Measurements from ENCODE around the gene MPRIP.
"Not testable (repeated sequence)": the region's sequence is repeated elsewhere in the genome, so short reads cannot be mapped to it uniquely, and the experiment has no call there.

The MPRIP gene

GRCh38 chr17:17002731-17003715 is 39.2 kb upstream of the MPRIP start:
- H3K36me3 ChIP-seq (ENCODE audit: control insufficient read depth in 1 of 2, insufficient read depth in 2 of 2, low read length in 2 of 2); H3K79me2 ChIP-seq (ENCODE audit: control insufficient read depth, insufficient read depth, low read length, poor library complexity); H3K27me3 ChIP-seq (ENCODE audit: insufficient read depth, low read length); H2BK120ac ChIP-seq (ENCODE audit: insufficient read depth, low read length, poor library complexity); H4K91ac ChIP-seq (ENCODE audit: low read depth, low read length); H3K23ac ChIP-seq (ENCODE audit: low read length); H2BK5ac ChIP-seq (ENCODE audit: low read depth, low read length, poor library complexity); H3K9me3 ChIP-seq (ENCODE audit: insufficient read depth, low read depth, low read length); H3K4me1 ChIP-seq (ENCODE audit: control insufficient read depth in 1 of 2, insufficient read depth in 2 of 2, low read length in 2 of 2); H3K4me3 ChIP-seq (ENCODE audit: low read depth, low read length); DNase-seq; H3K18ac ChIP-seq (ENCODE audit: low read length); H3K9ac ChIP-seq (ENCODE audit: low read length); H4K12ac ChIP-seq (ENCODE audit: low read depth, low read length); H3K14ac ChIP-seq (ENCODE audit: low read length); H3K27ac ChIP-seq (ENCODE audit: low read depth, low read length); H2AFZ ChIP-seq (ENCODE audit: insufficient read depth, low read length, poor library complexity); H2BK12ac ChIP-seq (ENCODE audit: low read length); H3K79me1 ChIP-seq (ENCODE audit: low read length); H3K4me2 ChIP-seq (ENCODE audit: low read length); H4K8ac ChIP-seq (ENCODE audit: low read depth, low read length); H2AK5ac ChIP-seq (ENCODE audit: low read length); H3K4ac ChIP-seq (ENCODE audit: low read depth, low read length): not testable (repeated sequence)
- WGBS (ENCODE audit: extremely low coverage, insufficient coverage, insufficient read length) = no CpG with 5 or more reads among the region's 20 CpGs

DNA sequence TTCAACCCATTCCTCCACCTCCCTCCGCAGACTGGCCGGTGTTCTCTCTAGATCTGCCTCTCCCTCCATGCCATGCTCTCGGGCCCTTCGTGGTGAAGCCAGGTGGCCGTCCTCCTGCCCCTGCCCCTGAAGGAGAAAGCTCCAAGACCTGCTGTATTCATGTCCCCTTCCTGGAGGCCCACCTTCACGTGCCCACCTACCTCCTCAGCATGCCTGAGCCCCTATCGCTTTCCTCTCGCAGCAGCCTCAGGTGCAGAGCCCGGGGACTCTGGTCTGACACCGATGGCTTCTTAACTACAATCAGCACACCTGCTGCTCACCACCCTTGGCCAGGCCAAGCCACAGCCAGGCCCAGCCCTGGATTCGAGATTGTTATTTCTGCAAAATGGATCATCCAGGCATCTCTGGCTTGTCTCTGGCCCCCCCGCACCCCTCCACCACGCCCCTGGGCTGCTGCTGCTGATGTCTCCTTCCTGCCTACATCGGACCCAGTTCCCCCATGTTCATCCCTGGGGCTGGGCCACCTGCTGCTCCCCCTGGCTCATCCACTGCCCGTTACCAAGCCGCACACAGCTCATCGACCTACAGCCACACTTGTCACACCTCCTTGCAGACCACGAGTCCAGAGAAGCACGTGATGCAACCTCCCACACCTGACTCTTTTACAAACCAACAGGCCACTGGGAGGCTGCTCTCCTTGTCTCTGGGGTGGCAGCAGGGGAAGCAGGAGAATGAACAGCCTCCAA is 37.8 kb upstream of the MPRIP start:
- H3K14ac ChIP-seq (ENCODE audit: low read length) = no peak overlapping the region
- whole genome bisulfite sequencing (ENCODE audit: extremely low coverage, insufficient coverage, insufficient read length) = no CpG with 5 or more reads among the region's 19 CpGs
- no peak overlapping the region for H2AFZ ChIP-seq (ENCODE audit: insufficient read depth, low read length, poor library complexity)
- H3K18ac ChIP-seq (ENCODE audit: low read length) = no peak overlapping the region
- H4K8ac ChIP-seq (ENCODE audit: low read depth, low read length) = no peak overlapping the region
- H3K27ac ChIP-seq (ENCODE audit: low read depth, low read length) = no peak overlapping the region
- H3K4ac ChIP-seq (ENCODE audit: low read depth, low read length) = no peak overlapping the region
- H3K4me2 ChIP-seq (ENCODE audit: low read length) = no peak overlapping the region
- H3K36me3 ChIP-seq (ENCODE audit: control insufficient read depth in 1 of 2, insufficient read depth in 2 of 2, low read length in 2 of 2) = no peaks in the 10 kb centered on the region
- no peaks in the 10 kb centered on the region for H3K9me3 ChIP-seq (ENCODE audit: insufficient read depth, low read depth, low read length)
- H2BK12ac ChIP-seq (ENCODE audit: low read length) = no peak overlapping the region
- H3K79me1 ChIP-seq (ENCODE audit: low read length) = peaks cover 3% of the 10 kb centered on the region
- peaks cover 4 to 9% of the 10 kb centered on the region in 2 experiments for H3K4me1 ChIP-seq (ENCODE audit: control insufficient read depth in 1 of 2, insufficient read depth in 2 of 2, low read length in 2 of 2)
- no peak for DNase-seq
- H2AK5ac ChIP-seq (ENCODE audit: low read length) = no peak overlapping the region
- no peak overlapping the region for H3K9ac ChIP-seq (ENCODE audit: low read length)
- no peak overlapping the region for H4K12ac ChIP-seq (ENCODE audit: low read depth, low read length)
- no peak overlapping the region for H3K23ac ChIP-seq (ENCODE audit: low read length)
- no peaks in the 10 kb centered on the region for H3K27me3 ChIP-seq (ENCODE audit: insufficient read depth, low read length)
- H3K79me2 ChIP-seq (ENCODE audit: control insufficient read depth, insufficient read depth, low read length, poor library complexity) = no peaks in the 10 kb centered on the region
- H2BK5ac ChIP-seq (ENCODE audit: low read depth, low read length, poor library complexity) = no peak overlapping the region
- no peak overlapping the region for H2BK120ac ChIP-seq (ENCODE audit: insufficient read depth, low read length, poor library complexity)
- H3K4me3 ChIP-seq (ENCODE audit: low read depth, low read length) = no peak overlapping the region
- H4K91ac ChIP-seq (ENCODE audit: low read depth, low read length) = no peak overlapping the region

- H3K9me3 ChIP-seq (ENCODE audit: insufficient read depth, low read depth, low read length); H3K36me3 ChIP-seq (ENCODE audit: control insufficient read depth in 1 of 2, insufficient read depth in 2 of 2, low read length in 2 of 2); H4K12ac ChIP-seq (ENCODE audit: low read depth, low read length); H3K4me3 ChIP-seq (ENCODE audit: low read depth, low read length); H4K91ac ChIP-seq (ENCODE audit: low read depth, low read length); H3K79me2 ChIP-seq (ENCODE audit: control insufficient read depth, insufficient read depth, low read length, poor library complexity); H4K8ac ChIP-seq (ENCODE audit: low read depth, low read length); H2AK5ac ChIP-seq (ENCODE audit: low read length); H3K4me1 ChIP-seq (ENCODE audit: control insufficient read depth in 1 of 2, insufficient read depth in 2 of 2, low read length in 2 of 2); H3K23ac ChIP-seq (ENCODE audit: low read length); H3K27ac ChIP-seq (ENCODE audit: low read depth, low read length); H3K18ac ChIP-seq (ENCODE audit: low read length); H3K27me3 ChIP-seq (ENCODE audit: insufficient read depth, low read length); H3K9ac ChIP-seq (ENCODE audit: low read length); H2BK120ac ChIP-seq (ENCODE audit: insufficient read depth, low read length, poor library complexity); H3K4me2 ChIP-seq (ENCODE audit: low read length); H3K4ac ChIP-seq (ENCODE audit: low read depth, low read length); DNase-seq; H3K79me1 ChIP-seq (ENCODE audit: low read length); H3K14ac ChIP-seq (ENCODE audit: low read length); H2BK12ac ChIP-seq (ENCODE audit: low read length); H2AFZ ChIP-seq (ENCODE audit: insufficient read depth, low read length, poor library complexity); H2BK5ac ChIP-seq (ENCODE audit: low read depth, low read length, poor library complexity): not testable (repeated sequence)
- no CpG with 5 or more reads among the region's 14 CpGs for WGBS (ENCODE audit: extremely low coverage, insufficient coverage, insufficient read length)
These were observed 37.2 kb upstream of the MPRIP start for GRCh38 chr17:17004997-17005614.

DNA sequence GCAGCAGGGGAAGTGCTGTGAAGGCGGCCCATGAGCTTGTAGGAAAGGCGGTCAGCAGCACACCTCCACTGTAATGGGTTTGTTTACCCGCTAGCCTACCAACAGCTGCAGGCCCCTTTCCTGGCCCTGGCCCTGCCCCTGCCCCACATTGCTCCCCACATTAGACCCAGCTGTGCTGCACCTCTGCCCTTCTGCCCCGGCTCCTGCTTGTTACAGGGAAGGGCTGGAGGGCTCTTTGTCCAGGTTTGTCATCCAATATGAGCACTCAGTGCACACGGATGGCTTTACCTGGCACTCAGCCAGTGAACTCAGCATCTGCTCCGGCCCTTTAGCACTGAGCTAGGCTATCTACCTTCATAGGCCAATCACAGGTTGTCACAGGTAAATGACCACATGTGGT is 34.4 kb upstream of the MPRIP start:
- not testable (repeated sequence) for H3K4me1 ChIP-seq (ENCODE audit: control insufficient read depth in 1 of 2, insufficient read depth in 2 of 2, low read length in 2 of 2); H3K27me3 ChIP-seq (ENCODE audit: insufficient read depth, low read length); H2BK120ac ChIP-seq (ENCODE audit: insufficient read depth, low read length, poor library complexity); H3K9ac ChIP-seq (ENCODE audit: low read length); H3K14ac ChIP-seq (ENCODE audit: low read length); H3K9me3 ChIP-seq (ENCODE audit: insufficient read depth, low read depth, low read length); H3K79me1 ChIP-seq (ENCODE audit: low read length); H4K8ac ChIP-seq (ENCODE audit: low read depth, low read length); H3K4me2 ChIP-seq (ENCODE audit: low read length); H3K4ac ChIP-seq (ENCODE audit: low read depth, low read length); H3K23ac ChIP-seq (ENCODE audit: low read length); H4K12ac ChIP-seq (ENCODE audit: low read depth, low read length); H2BK5ac ChIP-seq (ENCODE audit: low read depth, low read length, poor library complexity); H3K79me2 ChIP-seq (ENCODE audit: control insufficient read depth, insufficient read depth, low read length, poor library complexity); H3K4me3 ChIP-seq (ENCODE audit: low read depth, low read length); H3K27ac ChIP-seq (ENCODE audit: low read depth, low read length); H3K18ac ChIP-seq (ENCODE audit: low read length); DNase-seq; H2AFZ ChIP-seq (ENCODE audit: insufficient read depth, low read length, poor library complexity); H4K91ac ChIP-seq (ENCODE audit: low read depth, low read length); H2AK5ac ChIP-seq (ENCODE audit: low read length); H2BK12ac ChIP-seq (ENCODE audit: low read length); H3K36me3 ChIP-seq (ENCODE audit: control insufficient read depth in 1 of 2, insufficient read depth in 2 of 2, low read length in 2 of 2)
- WGBS (ENCODE audit: extremely low coverage, insufficient coverage, insufficient read length) = no CpG with 5 or more reads among the region's 6 CpGs

Measured in trophoblast cell (in vitro differentiated cells and primary cell).